NT2/D1 (cell line): ENCODE data around the gene CHP1.

Experiments
- SUZ12 ChIP-seq: IDR thresholded peaks from 2 replicates; pipeline ENCODE4 v1.6.1; 2011; ENCODE audit not compliant: insufficient read length, insufficient read depth; ENCODE audit errors: extremely low read depth
- YY1 ChIP-seq: IDR thresholded peaks from 2 replicates; pipeline ENCODE4 v1.6.1; 2011; ENCODE audit not compliant: insufficient read length, insufficient read depth

DNA sequence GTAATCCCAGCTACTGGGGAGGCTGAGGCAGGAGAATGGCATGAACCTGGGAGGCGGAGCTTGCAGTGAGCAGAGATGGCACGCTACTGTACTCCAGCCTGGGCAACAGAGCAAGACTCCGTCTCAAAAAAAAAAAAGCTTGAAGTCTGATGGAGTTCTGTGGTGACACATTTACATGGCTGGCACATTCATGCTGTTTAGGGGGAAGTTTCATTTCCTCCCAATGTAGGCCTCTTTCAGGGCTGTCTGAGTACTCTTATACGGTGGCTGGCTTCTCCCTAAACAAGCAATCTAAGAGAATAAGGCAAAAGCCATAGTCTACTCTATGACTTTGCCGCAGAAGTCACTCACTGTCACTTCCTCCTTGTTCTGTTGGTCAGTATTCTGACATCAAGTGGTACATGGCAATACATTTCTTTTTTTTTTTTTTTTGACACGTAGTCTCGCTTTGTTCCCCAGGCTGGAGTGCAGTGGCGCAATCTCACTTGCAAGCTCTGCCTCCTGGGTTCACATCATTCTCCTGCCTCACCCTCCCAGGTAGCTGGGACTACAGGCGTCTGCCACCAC lies 60.1 kb downstream of the CHP1 start:
- TF ChIP-seq SUZ12, result no peak
- TF ChIP-seq YY1, result no peak
